BE2C (cell line): ENCODE results near the gene ALPK3.

Experiments
- DNase-seq: peaks from one replicate; pipeline ENCODE4 v3.0.0-alpha.2; 2020
- H3K27me3 ChIP-seq: fragments of 250-450 bp; sonication (Bioruptor Pico); 2 replicates; pipeline ENCODE4 v1.5.1; 2020; ENCODE audit warnings: mild to moderate bottlenecking
- H3K36me3 ChIP-seq: fragments of 250-450 bp; sonication (Bioruptor Pico); 2 replicates; pipeline ENCODE4 v1.5.1; 2020; ENCODE audit warnings: mild to moderate bottlenecking
- H3K4me1 ChIP-seq: fragments of 250-450 bp; sonication (Bioruptor Pico); 2 replicates; pipeline ENCODE4 v1.5.1; 2020
- H3K4me3 ChIP-seq: 2 replicates; pipeline ENCODE4 v1.5.1; 2011; ENCODE audit warnings: low read depth, low read length
- H3K9me3 ChIP-seq: fragments of 250-450 bp; sonication (Bioruptor Pico); 2 replicates; pipeline ENCODE4 v1.5.1; 2020
- TF ChIP-seq, protein P1 (sequence below): IDR thresholded peaks from 2 replicates; pipeline ENCODE4 v1.5.1; 2012; ENCODE audit warnings: mild to moderate bottlenecking, low read depth, low read length

ALPK3 gene

DNA sequence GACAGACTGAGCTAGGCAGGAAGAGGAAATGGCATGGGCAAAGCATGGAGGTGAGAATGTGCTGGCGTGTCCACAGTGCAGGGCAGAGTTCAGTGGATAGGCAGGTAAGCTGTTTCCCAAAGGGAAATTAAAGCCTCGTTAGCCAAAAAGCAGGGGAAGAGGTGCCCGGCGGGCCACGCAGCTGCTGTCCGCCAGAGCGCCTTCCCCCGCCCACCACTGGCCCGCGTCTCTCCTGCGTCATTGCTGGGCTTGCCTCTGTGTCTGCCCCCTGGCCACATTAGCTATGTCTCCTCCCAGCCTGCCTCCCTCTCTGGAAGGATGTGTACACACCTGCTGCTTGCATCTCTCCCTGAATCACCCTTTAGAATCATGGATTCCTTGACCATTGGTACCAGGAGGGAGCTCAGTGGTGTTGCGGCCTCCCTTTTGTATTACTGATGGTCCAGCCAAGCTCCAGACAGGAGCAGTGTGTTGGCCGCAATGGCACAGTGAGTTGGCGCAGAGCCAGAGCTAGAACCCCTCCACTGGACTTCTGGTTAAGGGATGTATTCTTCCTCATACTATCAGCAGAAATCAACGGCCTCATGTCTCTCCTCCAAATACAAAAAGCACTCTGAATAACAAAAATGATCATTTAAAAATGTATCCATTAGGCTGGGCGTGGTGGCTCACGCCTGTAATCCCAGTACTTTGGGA, 93.9 kb downstream of the ALPK3 start:
- DNase-seq = no peak
- H3K4me1 ChIP-seq = peaks cover 27% of the 10 kb centered on the region
- no peaks in the 10 kb centered on the region for H3K27me3 ChIP-seq
- TF ChIP-seq, protein P1, sequence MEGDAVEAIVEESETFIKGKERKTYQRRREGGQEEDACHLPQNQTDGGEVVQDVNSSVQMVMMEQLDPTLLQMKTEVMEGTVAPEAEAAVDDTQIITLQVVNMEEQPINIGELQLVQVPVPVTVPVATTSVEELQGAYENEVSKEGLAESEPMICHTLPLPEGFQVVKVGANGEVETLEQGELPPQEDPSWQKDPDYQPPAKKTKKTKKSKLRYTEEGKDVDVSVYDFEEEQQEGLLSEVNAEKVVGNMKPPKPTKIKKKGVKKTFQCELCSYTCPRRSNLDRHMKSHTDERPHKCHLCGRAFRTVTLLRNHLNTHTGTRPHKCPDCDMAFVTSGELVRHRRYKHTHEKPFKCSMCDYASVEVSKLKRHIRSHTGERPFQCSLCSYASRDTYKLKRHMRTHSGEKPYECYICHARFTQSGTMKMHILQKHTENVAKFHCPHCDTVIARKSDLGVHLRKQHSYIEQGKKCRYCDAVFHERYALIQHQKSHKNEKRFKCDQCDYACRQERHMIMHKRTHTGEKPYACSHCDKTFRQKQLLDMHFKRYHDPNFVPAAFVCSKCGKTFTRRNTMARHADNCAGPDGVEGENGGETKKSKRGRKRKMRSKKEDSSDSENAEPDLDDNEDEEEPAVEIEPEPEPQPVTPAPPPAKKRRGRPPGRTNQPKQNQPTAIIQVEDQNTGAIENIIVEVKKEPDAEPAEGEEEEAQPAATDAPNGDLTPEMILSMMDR = no peak
- H3K9me3 ChIP-seq = no peaks in the 10 kb centered on the region
- no peaks in the 10 kb centered on the region for H3K36me3 ChIP-seq
- no peak overlapping the region for H3K4me3 ChIP-seq

DNA sequence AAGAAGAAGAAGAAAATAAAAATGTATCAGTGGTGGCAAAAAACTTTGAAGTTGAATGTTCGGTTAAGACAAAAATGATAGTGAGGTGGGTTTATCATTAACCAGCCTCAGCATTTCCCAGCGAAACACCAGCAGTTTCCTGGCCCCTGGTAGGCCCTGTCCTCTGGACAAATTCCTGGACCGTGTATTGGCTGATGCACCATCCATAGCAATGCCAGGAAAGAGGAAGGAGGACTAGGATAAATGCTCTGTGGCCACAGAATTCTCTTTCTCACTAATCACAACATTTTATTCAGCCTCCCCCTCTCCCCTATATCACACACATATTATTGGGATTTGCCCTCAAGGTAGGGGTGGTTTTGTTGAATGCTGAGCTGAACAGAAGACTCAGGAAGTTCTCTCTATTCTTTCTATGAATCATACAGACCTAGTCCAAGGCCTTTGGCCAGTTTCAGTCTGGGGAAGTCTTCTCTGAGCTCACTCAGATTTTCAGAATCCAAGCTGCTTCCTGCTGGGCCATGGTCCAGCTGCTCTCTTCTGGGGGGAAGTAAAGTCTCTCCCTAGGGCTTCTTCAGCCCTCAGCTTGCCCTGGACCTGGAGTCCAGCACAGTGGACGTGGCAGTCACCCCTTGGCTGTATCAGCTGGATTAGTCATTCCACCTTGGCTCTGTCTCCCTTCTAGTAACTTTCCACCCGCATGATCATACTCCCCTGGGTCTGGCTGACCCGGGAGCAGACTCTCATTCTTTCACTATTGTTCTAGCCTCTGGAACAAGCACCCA, 94.9 kb downstream of the ALPK3 start:
- Histone ChIP-seq H3K27me3 (no peaks in the 10 kb centered on the region), H3K36me3 (no peaks in the 10 kb centered on the region), H3K9me3 (no peaks in the 10 kb centered on the region), H3K4me3 (no peak overlapping the region), H3K4me1 (peaks cover 27% of the 10 kb centered on the region)
- DNase-seq = peak; percentile 61
- TF ChIP-seq, protein P1 = no peak

DNA sequence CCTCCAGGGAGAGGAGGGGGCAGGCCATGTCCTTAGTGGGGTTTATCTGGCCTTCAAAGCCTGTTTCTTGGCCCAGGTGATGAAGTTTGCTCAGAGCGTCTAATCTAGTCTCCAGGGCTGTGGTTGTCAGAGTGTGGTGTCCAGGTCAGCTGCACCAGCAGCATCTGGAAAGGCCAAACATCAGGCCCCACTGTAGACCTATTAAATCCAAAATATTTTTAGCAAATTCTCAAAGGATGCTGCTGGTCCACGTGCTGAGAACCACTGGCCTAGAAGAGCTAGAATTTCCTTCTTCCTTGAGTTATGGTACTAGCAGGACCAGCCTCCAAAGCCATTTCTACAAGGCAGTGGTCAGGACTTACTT, 96.2 kb downstream of the ALPK3 start:
- no peaks in the 10 kb centered on the region for H3K27me3 ChIP-seq
- H3K4me3 ChIP-seq = no peak overlapping the region
- TF ChIP-seq, protein P1 = no peak
- no peaks in the 10 kb centered on the region for H3K9me3 ChIP-seq
- peaks cover 27% of the 10 kb centered on the region for H3K4me1 ChIP-seq
- H3K36me3 ChIP-seq = no peaks in the 10 kb centered on the region
- no peak for DNase-seq

DNA sequence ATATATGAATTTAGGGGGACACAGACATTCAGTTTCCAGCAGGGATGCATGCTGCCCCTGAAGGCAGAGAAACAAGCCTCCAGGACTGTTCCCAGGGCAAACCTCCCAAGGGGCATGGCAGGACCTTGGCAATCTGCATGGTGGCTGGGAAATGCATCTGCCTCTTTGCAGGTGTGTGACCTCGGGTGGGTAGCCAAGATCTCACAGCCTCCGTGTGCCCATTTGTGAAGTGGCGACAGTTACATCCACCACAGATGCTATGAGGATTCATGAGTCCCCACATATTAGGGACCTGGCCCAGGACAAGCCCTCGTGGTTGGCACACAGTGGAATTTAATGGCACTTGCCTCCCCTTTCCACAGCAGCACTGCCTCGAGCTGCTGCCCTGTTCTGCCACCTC, 97.2 kb downstream of the ALPK3 start:
- Histone ChIP-seq H3K36me3 (no peaks in the 10 kb centered on the region), H3K4me1 (peaks cover 32% of the 10 kb centered on the region), H3K27me3 (no peaks in the 10 kb centered on the region), H3K9me3 (no peaks in the 10 kb centered on the region), H3K4me3 (no peak overlapping the region; the same call in 1 of the 2 replicates)
- TF ChIP-seq, protein P1 = no peak
- DNase-seq = no peak

DNA sequence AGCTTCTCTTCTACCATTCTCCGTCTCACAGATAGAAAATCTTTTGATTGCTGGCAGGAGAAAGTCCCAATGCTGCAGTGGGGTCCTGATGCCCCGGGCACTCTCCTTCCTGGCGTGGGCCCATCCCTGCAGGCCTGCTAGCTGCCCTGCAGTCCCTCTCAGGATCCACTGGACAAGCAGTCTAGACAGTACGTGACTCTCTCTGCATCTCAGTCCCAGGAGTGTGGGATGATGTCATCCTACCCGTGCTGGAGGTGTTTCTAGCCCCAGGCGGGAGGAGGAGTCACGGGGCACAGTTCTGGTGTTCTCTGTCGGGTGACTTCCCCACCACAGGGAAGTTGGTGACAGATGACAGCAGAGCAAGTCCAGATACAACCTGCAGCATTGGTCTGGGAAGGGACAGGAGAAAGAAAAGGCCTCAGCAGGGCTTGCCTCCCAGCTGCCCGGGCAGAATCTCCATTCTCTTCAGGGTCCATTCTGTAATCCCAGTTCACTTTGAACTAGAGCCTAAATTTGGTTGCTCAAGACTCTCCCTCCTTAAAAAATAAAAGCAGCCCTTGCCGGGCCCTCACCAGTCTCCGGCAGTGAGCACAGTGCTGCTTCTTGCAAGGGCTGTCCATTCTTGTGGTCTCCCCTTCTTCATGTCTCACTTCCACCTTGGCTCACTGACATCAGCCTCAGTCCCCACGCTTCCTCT, 97.9 kb downstream of the ALPK3 start:
- Histone ChIP-seq H3K4me3 (no peak overlapping the region; the same call in 1 of the 2 replicates), H3K36me3 (no peaks in the 10 kb centered on the region)
- DNase-seq = peak; percentile 98

More for the DNA sequence above, 97.9 kb downstream of the ALPK3 start:
- Histone ChIP-seq H3K4me1 (peaks cover 34% of the 10 kb centered on the region), H3K27me3 (no peaks in the 10 kb centered on the region), H3K9me3 (no peaks in the 10 kb centered on the region)
- TF ChIP-seq, protein P1 = no peak
